Measurements from ENCODE around the gene TANGO2.

TANGO2 gene

GRCh38 chr22:20110359-20110985 is 89.6 kb downstream of the TANGO2 start:
- DNase-seq: no peak

GRCh38 chr22:20111045-20111688 is 90.3 kb downstream of the TANGO2 start:
- peak; percentile 60 for DNase-seq

GRCh38 chr22:20111689-20112622 is 91.0 kb downstream of the TANGO2 start:
- no peak for DNase-seq

- DNase-seq: no peak
Measured at GRCh38 chr22:20112623-20113511, 92.0 kb downstream of the TANGO2 start.

GRCh38 chr22:20113551-20114310 is 92.8 kb downstream of the TANGO2 start:
- DNase-seq: no peak

GRCh38 chr22:20114506-20115475 is 93.9 kb downstream of the TANGO2 start:
- no peak for DNase-seq

- no peak for DNase-seq
Measured at GRCh38 chr22:20115691-20116375, 94.9 kb downstream of the TANGO2 start, which contains the start of gene RANBP1. Gene RANBP1, plus strand, starts transcription at chr22:20116104. Its CDS starts 81 bp downstream, at chr22:20116185.

- DNase-seq: no peak
Measured at GRCh38 chr22:20116376-20116950, 95.6 kb downstream of the TANGO2 start.
